ENCODE measurements around the gene KRABD2.
"Not testable (repeated sequence)": the region's sequence is repeated elsewhere in the genome, so short reads cannot be mapped to it uniquely, and the experiment has no call there.

KRABD2 gene

DNA sequence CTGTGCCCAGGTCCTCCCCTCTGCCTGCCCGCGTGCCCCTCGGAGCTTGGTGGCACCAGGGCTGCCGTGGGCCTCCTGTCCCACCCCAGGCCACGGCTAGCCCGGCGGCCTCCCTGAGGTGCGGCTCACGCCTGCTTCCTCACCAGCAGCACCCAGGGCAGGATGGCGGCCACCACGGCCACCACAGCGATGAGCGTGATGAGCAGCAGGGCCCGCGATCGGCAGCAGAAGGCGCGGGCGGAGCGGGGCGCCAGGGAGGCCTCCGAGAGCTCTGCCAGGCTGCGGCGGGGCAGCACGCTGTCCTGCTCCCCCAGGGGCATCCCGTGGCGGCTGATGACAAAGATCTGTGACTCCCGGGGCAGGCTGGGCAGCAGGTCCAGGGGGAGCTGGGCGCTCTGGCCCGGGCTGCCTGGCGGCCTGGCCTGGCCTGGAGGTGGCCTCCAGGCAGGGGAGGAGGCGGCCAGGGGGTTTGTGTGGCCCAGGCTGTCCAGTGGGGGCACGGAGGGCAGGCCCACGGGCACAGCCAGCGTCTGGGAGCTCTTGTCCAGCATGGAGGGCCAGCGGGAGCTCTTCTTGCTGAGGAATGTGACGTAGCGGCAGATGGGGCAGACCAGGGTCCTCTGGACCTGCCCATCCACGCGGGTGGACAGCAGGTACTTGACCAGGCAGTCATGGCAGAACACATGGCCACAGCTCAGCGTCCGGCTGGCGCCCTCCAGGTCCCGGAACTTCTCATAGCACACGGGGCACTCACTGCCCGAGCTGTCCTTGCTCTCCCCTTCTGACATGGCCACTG, 16.4 kb upstream of the KRABD2 start:
- ATAC-seq: no peak

GRCh38 chr17:8392274-8392673, 15.8 kb upstream of the KRABD2 start:
- ATAC-seq: no peak

GRCh38 chr17:8391711-8392110, 15.2 kb upstream of the KRABD2 start:
- no peak for ATAC-seq

- no peak for ATAC-seq
Measured at GRCh38 chr17:8387914-8388651, 11.6 kb upstream of the KRABD2 start.

DNA sequence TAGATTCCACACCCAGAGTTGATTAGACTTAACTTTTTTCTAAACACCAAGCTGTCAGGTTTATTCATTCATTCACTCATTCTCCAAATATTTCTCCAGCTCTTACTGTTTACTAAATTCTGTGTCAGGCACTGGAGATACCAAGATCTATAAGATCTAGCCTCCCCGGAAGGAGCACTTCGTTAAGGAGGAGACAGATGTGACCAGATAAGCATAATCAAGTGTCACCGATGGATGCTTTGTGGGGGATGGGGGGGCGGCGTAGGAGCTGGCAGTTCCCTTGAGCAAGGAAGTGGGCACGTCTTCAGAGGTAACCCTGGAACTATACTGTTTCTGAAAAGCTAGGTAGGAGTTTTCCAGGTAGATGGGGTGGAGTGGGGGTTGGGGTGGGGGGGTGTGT, 10.3 kb upstream of the KRABD2 start:
- ATAC-seq: no peak

DNA sequence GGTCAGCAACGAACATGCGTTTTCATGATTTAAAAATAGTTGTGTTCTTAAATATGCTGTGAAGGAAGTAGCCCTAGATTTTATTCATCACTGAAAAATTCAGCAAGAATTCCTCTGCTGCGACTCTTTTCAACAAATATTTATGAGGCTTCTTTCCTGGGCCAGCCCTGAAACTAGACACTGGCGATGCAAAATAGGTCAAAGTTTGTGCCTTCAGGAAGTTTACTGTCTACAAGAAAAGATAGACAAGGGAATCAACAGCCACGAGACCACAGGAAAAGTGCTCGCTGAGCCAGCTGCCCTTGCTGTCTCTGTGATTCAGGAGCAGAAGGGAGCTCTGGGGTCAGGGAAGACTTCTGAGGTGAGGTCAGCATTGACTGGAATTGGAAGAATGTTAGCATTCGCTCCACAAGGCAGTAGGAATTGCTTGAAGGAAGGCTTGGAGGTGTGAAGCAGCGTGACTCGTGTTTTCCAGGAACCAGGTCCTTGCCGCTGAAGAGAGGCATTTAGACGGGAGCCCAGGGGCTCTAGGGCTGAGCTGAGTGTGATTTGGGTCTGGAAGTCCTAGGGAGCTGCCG, 8.4 kb upstream of the KRABD2 start:
- ATAC-seq: no peak

- peak; percentile 91 to 93 for ATAC-seq
Measured at GRCh38 chr17:8383143-8383822, 6.8 kb upstream of the KRABD2 start, which contains the start of gene RPL26. TSS of gene RPL26 (minus strand) at chr17:8383193. CDS start at chr17:8382310, 883 bp downstream.

DNA sequence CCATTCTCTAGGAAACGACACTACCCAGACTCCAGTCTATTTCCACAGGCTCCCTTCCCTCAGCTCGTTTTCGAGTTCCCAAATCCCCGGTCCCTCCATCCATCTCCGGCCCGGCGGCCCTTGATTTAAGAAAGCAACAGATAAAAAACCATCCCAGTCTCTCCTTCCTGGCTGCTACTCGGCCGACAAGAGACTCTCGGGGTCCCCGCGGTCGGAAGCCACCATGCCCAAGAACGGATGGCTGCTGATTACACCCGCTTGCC, 6.3 kb upstream of the KRABD2 start:
- no peak for ATAC-seq

DNA sequence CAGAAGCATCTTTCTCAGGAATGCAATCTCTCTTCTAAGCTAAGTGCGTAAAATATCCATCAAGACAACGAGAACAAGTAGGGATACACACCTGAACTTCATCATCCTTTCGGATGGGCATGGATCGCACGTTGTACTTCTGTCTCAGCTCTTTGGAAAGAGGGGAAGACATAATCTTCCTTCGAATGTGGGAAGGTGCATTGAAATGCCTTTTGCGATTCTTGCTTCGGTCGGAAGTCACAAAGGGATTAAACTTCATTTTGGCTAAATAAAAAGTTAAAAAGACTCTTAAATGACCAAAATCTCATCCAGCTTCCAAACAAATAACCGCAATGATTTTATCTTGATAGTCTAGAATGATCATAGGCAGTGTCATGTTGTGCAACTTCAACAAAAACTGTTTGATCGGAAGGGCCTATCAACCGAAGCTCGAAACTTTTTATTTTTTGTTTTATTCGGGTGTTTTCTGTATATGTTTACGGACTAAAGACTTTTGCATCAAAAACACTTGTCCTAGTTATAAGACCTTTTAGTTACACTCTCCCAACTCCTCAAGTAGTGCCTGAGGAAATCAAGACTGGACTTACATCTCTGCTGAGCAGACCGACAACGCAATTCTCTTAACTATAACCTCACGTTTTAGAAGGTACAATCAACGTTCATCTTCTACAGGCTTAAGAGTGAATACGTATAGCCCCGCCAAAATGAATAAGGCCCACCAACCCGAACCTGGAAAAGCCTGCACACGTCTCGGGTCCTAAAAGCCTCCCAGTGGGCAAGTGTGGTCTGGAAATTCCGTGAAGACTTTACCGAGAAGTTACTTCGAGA, 5.8 kb upstream of the KRABD2 start:
- ATAC-seq: no peak

DNA sequence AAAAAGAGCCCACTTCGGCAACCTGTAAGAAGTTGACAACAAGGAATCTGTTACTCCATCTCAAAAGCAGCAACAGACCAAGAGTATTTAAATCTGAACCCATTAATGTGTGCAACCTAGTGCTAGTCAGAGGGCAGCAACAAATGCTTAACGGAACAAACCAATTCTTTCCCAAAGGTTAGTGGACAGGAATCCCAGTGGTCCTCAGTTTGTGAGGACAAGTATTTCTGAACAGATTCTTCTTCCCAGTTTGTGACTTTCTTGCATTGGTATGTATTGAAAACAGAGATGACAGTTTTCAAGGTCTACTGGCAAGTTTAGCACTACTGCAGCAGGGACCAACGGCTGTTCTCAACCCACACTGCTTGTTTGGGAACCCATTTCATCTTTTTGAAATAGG, 3.5 kb upstream of the KRABD2 start:
- no peak for ATAC-seq

- not testable (repeated sequence) for ATAC-seq
Measured at GRCh38 chr17:8378117-8378516, 1.6 kb upstream of the KRABD2 start.

- no peak for ATAC-seq
Measured at GRCh38 chr17:8377422-8377821, 918 bp upstream of the KRABD2 start.

DNA sequence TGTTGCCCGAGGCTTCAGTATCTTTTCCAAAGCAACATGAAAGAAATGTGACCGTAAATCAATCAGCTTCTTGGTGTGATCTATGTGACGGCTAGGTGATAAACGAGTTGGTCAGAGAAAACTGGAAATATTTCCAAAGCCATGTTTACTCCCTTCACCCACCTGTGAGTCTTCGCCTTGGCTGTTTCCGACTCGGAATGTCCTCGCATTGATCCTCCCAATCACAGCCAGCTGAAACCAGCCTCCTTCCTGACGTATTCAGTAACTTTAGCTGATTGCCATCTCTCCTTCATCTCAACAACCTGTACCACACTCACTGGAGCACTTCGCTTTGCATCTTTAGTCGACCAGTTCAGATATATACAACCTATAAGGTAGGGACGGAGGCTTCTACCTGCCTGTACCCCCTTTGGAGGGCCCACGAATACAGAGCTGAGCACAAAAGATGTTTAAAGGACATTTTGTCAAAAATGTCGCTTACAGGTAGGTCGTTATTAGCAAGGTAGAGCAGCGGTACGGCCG, 705 bp downstream of the KRABD2 start:
- no peak for ATAC-seq

DNA sequence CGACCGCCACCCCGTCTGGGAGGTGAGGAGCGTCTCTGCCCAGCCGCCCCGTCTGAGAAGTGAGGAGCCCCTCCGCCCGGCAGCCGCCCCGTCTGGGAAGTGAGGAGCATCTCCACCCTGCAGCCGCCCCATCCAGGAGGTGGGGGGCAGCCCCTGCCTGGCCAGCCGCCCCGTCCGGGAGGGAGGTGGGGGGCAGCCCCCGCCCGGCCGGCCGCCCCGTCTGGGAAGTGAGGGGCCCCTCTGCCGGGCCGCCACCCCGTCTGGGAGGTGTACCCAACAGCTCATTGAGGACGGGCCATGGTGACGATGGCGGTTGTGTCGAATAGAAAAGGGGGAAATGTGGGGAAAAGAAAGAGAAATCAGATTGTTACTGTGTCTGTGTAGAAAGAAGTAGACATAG, 2.6 kb downstream of the KRABD2 start:
- not testable (repeated sequence) for ATAC-seq

DNA sequence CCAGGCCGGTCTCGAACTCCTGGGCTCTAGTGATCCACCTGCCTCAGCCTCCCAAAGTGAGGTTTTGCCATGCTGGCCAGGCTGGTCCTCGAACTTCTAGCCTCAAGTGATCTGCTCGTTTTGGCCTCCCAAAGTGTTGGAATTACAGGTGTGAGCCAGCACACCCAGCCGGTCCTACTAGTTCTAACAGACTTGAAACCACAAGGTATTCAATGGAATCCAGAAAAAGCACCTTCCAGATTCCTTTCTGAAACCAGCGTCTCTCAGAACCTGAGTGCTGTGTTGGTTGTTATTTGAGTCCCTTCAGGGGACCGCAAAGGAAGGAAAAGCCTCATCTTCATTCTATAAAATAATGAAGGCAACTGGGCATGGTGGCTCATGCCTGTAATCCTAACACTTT, 4.1 kb downstream of the KRABD2 start:
- ATAC-seq: no peak

- ATAC-seq: no peak
Measured at GRCh38 chr17:8371786-8372185, 4.7 kb downstream of the KRABD2 start.

- ATAC-seq: no peak
Measured at GRCh38 chr17:8369944-8370343, 6.6 kb downstream of the KRABD2 start.

GRCh38 chr17:8368193-8368592, 8.3 kb downstream of the KRABD2 start:
- ATAC-seq: no peak

GRCh38 chr17:8366231-8366630, 10.3 kb downstream of the KRABD2 start:
- no peak for ATAC-seq

- ATAC-seq: no peak
Measured at GRCh38 chr17:8365143-8365542, 11.4 kb downstream of the KRABD2 start.

DNA sequence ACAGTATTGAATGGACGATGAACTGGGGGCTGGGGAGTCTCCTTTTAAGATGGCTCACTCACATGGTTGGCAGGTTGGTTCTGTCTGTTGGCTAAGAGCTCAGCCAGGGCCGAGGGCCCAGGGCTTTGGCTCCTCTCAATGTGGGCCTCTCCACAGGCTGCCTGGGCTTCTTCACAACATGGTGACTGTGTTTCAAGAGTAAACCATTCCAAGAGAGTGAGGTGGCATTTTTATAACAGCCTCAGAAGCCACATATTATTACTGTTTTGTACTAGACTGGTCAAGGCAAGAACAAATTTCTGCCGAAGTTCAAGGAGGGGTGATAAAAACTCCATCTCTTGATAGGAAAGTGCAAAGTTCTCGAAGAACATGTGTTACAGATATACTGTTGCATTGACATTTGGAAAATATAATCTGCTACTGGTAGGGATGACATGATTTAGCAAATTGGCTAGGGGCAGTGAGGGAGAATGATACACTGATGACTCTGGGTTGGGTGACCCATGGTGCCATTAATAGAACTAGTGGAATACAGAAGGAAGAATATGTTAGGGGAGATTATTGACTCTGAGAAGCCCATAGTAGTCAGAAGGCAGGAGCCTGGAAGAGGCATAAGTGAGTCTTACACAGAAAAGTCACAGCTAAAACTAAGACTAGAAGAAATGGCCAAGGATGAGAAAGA, 13.7 kb downstream of the KRABD2 start:
- no peak for ATAC-seq

DNA sequence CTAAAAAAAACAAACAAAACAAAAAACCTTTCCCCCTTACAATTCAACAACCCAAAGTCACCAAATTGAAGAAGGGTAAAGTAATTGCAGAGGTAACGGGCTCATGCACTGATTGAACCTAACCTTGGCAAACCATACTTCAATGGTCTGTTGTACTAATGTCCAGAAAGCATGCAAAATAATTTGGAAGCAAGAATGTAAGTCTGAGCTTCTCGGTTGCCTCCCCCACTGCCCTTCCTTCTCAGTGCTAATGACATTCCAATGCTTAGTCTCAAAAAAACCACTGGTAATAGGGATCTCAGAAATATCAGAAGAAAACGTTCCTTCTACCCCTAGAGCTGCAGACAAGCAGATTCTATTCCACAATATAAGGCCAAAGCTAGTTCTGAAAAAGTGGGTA, 15.8 kb downstream of the KRABD2 start:
- no peak for ATAC-seq

Data from activated CD4-positive, CD25-positive, alpha-beta regulatory T cell treated with anti-CD3 and anti-CD28 coated beads, Interleukin-2, amount 50 U/mL, for 24 hours (primary cell).